Retinal pigment epithelial cell (primary cell): ENCODE measurements around the gene F8.
"Not testable (repeated sequence)": the region's sequence is repeated elsewhere in the genome, so short reads cannot be mapped to it uniquely, and the experiment has no call there.

Experiments used
- DNase-seq: peaks from one replicate; pipeline ENCODE4 v3.0.0-alpha.2; 2010; ENCODE audit warnings: low read depth
- H3K4me3 ChIP-seq: 2 replicates; pipeline ENCODE4 v1.5.1; 2011; ENCODE audit warnings: mild to moderate bottlenecking, low read length, control low read depth, moderate library complexity
- TF ChIP-seq, protein P1 (sequence below): conservative IDR thresholded peaks from 2 replicates; pipeline ENCODE4 v1.5.1; 2011; ENCODE audit warnings: low read depth, low read length, control low read depth, inconsistent platforms

F8 gene

DNA sequence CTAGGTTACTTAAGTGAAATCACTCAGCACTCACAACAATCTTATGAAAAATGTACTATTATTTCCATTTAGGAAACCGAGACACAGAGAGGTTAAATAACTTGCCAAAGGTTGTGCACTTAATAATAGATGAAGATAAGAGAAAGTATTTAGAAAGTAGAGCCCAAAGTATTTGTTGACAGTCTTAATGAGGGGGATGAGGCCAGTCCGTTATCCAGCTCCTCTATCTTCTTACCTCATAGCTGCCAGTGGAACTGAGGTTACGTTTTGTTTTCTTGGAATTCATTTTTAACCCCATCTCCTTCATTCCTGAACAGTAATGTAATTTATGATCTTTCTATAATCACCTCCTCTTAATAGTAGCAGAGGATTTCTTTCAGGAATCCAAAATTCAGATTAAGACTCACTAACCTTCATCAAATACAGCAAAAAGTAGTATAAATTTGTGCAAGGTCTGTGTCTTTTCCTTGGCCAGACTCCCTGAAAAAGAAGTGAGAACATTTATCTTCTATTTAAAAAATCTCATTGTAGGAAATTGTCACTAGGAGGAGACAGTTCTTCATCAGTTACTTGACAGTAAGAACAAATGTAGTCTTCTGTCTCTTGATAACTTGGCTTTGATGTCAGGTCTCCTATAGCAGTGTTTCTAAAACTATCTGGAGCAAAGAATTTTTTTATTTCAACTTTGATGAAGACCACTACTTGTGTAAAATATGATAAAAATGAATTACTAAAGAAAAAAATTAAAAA, 35.5 kb downstream of the F8 start:
- no peak for DNase-seq
- TF ChIP-seq, protein P1, sequence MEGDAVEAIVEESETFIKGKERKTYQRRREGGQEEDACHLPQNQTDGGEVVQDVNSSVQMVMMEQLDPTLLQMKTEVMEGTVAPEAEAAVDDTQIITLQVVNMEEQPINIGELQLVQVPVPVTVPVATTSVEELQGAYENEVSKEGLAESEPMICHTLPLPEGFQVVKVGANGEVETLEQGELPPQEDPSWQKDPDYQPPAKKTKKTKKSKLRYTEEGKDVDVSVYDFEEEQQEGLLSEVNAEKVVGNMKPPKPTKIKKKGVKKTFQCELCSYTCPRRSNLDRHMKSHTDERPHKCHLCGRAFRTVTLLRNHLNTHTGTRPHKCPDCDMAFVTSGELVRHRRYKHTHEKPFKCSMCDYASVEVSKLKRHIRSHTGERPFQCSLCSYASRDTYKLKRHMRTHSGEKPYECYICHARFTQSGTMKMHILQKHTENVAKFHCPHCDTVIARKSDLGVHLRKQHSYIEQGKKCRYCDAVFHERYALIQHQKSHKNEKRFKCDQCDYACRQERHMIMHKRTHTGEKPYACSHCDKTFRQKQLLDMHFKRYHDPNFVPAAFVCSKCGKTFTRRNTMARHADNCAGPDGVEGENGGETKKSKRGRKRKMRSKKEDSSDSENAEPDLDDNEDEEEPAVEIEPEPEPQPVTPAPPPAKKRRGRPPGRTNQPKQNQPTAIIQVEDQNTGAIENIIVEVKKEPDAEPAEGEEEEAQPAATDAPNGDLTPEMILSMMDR = no peak
- no peak overlapping the region for H3K4me3 ChIP-seq

DNA sequence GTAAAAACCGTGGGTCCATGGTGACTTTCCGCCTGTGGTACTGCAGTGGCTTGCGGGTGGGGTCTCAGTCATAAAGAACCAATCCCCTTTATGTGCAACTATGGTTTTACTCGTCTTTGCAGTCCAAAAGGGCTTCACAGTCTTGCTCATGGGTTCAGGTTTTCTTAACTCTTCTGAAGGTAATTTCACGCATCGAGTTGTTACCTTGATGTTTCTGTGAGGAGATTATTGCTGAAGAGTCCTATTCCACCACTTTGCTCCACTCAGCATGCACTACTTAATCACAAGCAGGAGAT, 41.5 kb downstream of the F8 start:
- no peak overlapping the region for H3K4me3 ChIP-seq
- DNase-seq = no peak
- TF ChIP-seq, protein P1 = no peak

- TF ChIP-seq, protein P1 = peak; percentile 60
- H3K4me3 ChIP-seq = peak overlapping the region; percentile 24
Measured at GRCh38 chrX:154980330-154981115, 42.0 kb downstream of the F8 start.

GRCh38 chrX:154979629-154980028, 42.9 kb downstream of the F8 start:
- no peak overlapping the region for H3K4me3 ChIP-seq
- no peak for DNase-seq
- TF ChIP-seq, protein P1 = no peak

More at GRCh38 chrX:154980330-154981115, 42.0 kb downstream of the F8 start:
- peak; percentile 4 for DNase-seq

GRCh38 chrX:154968353-154968752, 54.2 kb downstream of the F8 start:
- TF ChIP-seq, protein P1 = no peak
- no peak overlapping the region for H3K4me3 ChIP-seq
- no peak for DNase-seq

DNA sequence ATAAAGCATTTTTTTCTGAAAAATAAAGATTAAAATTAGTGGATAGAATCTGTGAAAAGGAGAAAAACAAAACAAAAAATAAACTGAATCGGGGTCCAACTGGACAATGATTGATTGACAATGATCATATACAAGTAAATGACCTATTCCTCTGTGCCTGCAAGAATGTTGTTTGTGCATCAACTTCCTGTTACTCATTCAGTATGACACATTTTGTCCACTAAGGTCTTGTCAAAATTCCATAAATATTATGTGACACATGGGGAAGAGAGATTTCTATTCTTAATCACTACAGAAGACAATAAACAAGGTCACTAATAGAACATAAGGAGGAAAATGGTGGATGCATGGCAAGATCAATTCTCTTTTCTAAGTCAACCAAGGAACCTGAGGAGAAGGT, 54.9 kb downstream of the F8 start:
- TF ChIP-seq, protein P1 = no peak
- no peak overlapping the region for H3K4me3 ChIP-seq
- DNase-seq = no peak

- no peak overlapping the region for H3K4me3 ChIP-seq
- DNase-seq = no peak
- TF ChIP-seq, protein P1 = no peak
Measured at GRCh38 chrX:154961947-154962346, 60.6 kb downstream of the F8 start.

DNA sequence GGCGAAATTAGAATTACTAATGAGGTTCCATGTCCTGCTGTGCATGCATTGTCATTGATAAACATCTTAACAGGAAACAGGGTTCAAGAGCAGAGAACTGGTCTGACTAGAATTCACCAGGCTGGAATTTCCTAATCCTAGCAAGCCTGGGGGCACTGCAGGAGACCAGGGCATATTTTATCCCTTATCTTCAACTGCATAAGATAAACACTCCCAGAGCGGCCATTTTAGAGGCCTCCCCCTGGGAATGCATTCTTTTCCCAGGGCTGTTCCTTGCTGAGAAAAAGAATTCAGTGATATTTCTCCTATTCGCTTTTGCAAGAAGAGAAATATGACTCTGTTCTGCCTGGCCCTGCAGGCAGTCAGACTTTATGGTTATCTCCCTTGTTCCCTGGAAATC, 66.7 kb downstream of the F8 start:
- DNase-seq, H3K4me3 ChIP-seq: not testable (repeated sequence)

DNA sequence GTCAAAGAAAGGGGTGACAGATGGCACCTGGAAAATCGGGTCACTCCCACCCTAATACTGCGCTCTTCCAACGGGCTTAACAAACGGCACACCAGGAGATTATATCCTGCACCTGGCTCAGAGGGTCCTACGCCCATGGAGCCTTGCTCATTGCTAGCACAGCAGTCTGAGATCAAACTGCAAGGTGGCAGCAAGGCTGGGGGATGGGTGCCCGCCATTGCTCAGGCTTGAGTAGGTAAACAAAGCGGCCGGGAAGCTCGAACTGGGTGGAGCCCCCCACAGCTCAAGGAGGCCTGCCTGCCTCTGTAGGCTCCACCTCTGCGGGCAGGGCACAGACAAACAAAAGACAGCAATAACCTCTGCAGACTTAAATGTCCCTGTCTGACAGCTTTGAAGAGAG, 83.3 kb downstream of the F8 start:
- not testable (repeated sequence) for H3K4me3 ChIP-seq, DNase-seq

- DNase-seq, H3K4me3 ChIP-seq: not testable (repeated sequence)
Measured at GRCh38 chrX:154924771-154925170, 97.8 kb downstream of the F8 start.
